ENCODE measurements around the gene TTLL10. TPM values are rescaled to one million over a fixed set of nuclear protein-coding genes. Genes with fewer than 3 reads are reported as not detected.

Gene TTLL10
- total RNA-seq, 1 experiment from 2014 or later: not detected

DNA sequence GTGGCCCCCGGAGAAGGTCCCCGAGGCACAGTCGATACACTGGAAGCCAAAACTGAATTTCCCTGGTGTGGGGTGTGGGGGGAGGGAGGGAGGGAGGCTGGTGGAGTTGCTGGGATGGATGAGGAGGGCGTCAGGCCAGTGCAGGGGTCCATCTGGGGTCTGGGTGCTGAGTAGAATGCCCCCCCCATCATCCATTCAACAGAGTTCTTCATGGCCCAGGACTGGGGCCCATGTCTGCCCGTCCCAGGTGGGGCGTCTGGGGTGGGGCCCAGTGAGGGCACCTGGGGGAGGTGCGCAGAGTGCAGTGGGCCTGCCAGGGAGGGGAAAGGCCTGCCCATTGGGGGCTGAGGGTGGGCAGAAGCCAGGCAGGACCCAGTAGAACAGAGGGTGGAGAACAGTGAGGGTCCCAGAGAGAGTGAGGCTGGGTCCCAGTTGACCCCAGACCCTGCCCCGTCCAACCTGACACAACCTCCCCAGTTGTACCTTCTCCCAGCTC, 30.8 kb downstream of the TTLL10 start:
- Mint-ChIP-seq H3K27ac (ENCODE audit: low read depth, unreplicated experiment) (no peak overlapping the region), H3K27me3 (ENCODE audit: insufficient read depth, unreplicated experiment) (no peaks in the 10 kb centered on the region), H3K36me3 (ENCODE audit: insufficient read depth, unreplicated experiment) (peaks cover 5% of the 10 kb centered on the region), H3K9me3 (ENCODE audit: unreplicated experiment) (no peaks in the 10 kb centered on the region), H3K4me1 (ENCODE audit: insufficient read depth, unreplicated experiment) (peaks cover 15% of the 10 kb centered on the region), H3K4me3 (ENCODE audit: unreplicated experiment) (no peak overlapping the region)
- intact Hi-C loops (cut with micrococcal nuclease): no loop called here
- BruUV-seq (replicated peaks): no TSS peak
- TF ChIP-seq, protein P1, sequence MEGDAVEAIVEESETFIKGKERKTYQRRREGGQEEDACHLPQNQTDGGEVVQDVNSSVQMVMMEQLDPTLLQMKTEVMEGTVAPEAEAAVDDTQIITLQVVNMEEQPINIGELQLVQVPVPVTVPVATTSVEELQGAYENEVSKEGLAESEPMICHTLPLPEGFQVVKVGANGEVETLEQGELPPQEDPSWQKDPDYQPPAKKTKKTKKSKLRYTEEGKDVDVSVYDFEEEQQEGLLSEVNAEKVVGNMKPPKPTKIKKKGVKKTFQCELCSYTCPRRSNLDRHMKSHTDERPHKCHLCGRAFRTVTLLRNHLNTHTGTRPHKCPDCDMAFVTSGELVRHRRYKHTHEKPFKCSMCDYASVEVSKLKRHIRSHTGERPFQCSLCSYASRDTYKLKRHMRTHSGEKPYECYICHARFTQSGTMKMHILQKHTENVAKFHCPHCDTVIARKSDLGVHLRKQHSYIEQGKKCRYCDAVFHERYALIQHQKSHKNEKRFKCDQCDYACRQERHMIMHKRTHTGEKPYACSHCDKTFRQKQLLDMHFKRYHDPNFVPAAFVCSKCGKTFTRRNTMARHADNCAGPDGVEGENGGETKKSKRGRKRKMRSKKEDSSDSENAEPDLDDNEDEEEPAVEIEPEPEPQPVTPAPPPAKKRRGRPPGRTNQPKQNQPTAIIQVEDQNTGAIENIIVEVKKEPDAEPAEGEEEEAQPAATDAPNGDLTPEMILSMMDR (IDR thresholded peaks at IDR 0.05; ENCODE audit: unreplicated experiment): no peak
- ChIA-PET POLR2A (no interaction called here), CTCF (no interaction called here)
- no peak for DNase-seq (ENCODE audit: unreplicated experiment)

DNA sequence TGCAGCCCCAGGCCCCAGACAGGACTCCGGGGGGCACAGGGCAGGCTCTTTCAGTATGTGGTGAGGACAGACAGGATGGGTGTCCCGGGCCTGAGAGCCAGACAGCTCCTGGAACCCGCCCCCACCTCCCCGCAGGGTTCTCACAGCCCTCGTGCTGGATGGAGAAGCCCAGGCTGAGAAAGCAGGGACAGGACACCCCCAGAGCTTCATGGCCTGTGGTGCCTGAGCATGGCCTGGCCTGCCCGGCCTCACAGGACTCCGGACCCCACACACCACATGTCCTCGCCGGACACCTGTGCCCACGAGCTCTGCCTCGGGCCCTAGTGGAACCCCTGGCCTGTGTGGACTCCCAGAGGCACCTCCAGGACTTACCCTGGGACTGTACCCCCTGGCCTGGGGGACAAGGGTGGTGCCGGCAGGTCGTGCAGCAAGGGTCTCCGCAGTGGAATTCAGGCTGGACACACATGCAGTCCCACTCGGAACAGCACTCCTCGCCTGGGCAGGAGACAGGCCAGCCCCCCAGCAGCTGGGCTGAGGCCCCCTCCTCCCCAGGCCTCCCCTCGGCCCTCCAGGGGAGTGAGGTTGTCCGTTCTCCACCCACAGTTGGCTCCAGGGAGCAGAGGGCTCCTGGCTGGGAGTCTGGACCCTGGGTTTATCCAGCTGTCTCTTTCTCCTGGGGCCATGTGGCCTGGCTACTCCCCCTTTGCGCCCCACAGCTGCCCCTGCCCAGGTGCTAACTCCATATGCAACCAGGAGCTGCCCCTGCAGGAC, 31.5 kb downstream of the TTLL10 start:
- no peak overlapping the region for H3K4me3 Mint-ChIP-seq (ENCODE audit: unreplicated experiment)
- TF ChIP-seq, protein P1 (IDR thresholded peaks at IDR 0.05; ENCODE audit: unreplicated experiment): no peak
- POLR2A ChIA-PET: no interaction called here
- BruUV-seq (replicated peaks): no TSS peak
- peaks cover 5% of the 10 kb centered on the region for H3K36me3 Mint-ChIP-seq (ENCODE audit: insufficient read depth, unreplicated experiment)
- H3K27me3 Mint-ChIP-seq (ENCODE audit: insufficient read depth, unreplicated experiment): no peaks in the 10 kb centered on the region
- H3K27ac Mint-ChIP-seq (ENCODE audit: low read depth, unreplicated experiment): no peak overlapping the region
- no peak for DNase-seq (ENCODE audit: unreplicated experiment)
- CTCF ChIA-PET: interaction anchor here (1.0 kb wide), 1 partner anchor 88 kb away, joined by 3 read pairs; no protein-coding TSS in a partner anchor
- intact Hi-C loops (cut with micrococcal nuclease): no loop called here
- no peaks in the 10 kb centered on the region for H3K9me3 Mint-ChIP-seq (ENCODE audit: unreplicated experiment)
- H3K4me1 Mint-ChIP-seq (ENCODE audit: insufficient read depth, unreplicated experiment): peaks cover 15% of the 10 kb centered on the region

DNA sequence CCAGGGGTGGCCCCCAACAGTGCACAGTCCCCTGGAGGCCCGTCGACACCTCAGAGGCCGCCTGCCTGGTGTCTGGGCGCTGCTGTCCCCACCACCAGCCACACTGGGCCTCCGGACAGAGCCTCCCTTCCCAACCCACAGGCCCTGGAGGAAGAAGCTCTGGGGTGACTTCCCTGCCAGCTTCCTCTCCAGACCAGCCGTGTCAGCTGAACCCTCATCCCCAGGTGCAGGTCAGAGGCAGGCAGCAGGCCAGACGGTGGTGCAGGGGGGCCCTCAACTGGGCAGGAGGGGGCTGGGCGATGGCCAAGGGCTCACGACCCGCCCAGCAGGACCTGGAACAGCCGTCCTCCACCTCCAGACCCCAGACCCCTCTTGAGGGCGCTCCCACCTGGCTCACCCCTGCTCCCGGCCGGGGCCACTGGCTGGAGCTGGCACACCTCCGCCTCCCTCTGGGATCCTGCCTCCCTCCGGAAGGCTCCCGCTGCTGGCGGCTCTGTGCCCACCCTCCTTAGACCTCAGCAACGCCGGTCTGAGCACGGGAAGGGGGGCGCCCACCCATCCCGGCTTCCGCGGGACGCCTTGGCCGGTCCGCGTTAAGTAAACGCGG, 32.2 kb downstream of the TTLL10 start:
- POLR2A ChIA-PET: interaction anchor here (0.6 kb wide), 1 partner anchor 52 kb away, joined by 3 read pairs; no protein-coding TSS in a partner anchor
- Mint-ChIP-seq H3K36me3 (ENCODE audit: insufficient read depth, unreplicated experiment) (peaks cover 5% of the 10 kb centered on the region), H3K9me3 (ENCODE audit: unreplicated experiment) (no peaks in the 10 kb centered on the region), H3K27ac (ENCODE audit: low read depth, unreplicated experiment) (no peak overlapping the region), H3K4me1 (ENCODE audit: insufficient read depth, unreplicated experiment) (peaks cover 15% of the 10 kb centered on the region), H3K27me3 (ENCODE audit: insufficient read depth, unreplicated experiment) (no peaks in the 10 kb centered on the region), H3K4me3 (ENCODE audit: unreplicated experiment) (no peak overlapping the region)
- intact Hi-C loops (cut with micrococcal nuclease): no loop called here
- TF ChIP-seq, protein P1 (IDR thresholded peaks at IDR 0.05; ENCODE audit: unreplicated experiment): no peak
- DNase-seq (ENCODE audit: unreplicated experiment): no peak
- CTCF ChIA-PET: interaction anchor here (1.0 kb wide), 1 partner anchor 89 kb away, joined by 3 read pairs; no protein-coding TSS in a partner anchor
- BruUV-seq (replicated peaks): no TSS peak

DNA sequence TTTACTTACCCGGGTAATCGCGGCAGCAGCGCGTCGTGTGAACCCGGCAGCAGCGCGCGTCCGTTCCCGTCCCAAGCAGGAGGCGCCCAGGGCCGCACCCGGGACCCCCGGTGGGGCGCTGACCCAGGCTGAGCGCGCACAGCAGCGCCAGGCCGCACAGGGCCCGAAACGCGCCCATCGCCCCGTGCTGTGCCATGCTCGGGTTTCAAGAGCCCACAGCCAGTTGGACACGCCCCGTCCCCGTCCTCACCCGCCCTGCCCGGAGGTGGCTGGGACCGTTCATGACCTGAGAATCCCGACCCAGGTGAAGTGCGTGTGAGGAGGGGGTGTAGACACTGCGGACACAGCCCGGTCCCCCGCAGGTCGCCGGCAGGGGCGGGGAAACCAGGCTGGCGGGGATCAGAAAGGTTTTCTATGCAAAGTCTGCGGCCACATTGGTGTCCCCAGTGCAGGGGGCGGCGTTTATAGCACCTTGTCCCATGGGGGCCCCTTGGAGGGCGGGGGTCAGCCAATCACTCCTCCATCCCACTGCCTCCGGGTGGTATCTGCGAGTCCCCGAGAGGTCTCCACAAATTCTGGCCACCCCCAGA, 32.8 kb downstream of the TTLL10 start, which contains the start of gene TNFRSF18:
TNFRSF18 (minus strand) TSS at position 217 of the 590 bp plus-strand sequence; CDS start at position 196, 21 bp downstream.
- no peaks in the 10 kb centered on the region for H3K27me3 Mint-ChIP-seq (ENCODE audit: insufficient read depth, unreplicated experiment)
- H3K27ac Mint-ChIP-seq (ENCODE audit: low read depth, unreplicated experiment): no peak within 1 kb of the TSS
- H3K9me3 Mint-ChIP-seq (ENCODE audit: unreplicated experiment): no peaks in the 10 kb centered on the region
- intact Hi-C loops (cut with micrococcal nuclease): no loop called here
- ChIA-PET POLR2A (interaction anchor here (0.6 to 1.2 kb wide), 2 partner anchors 32 to 51 kb away, joined by 3 read pairs; no protein-coding TSS in a partner anchor), CTCF (interaction anchor here (1.0 to 1.1 kb wide), 2 partner anchors 11 to 89 kb away, joined by 3 read pairs; no protein-coding TSS in a partner anchor)
- H3K36me3 Mint-ChIP-seq (ENCODE audit: insufficient read depth, unreplicated experiment): peaks cover 5% of the 10 kb centered on the region
- TF ChIP-seq, protein P1 (IDR thresholded peaks at IDR 0.05; ENCODE audit: unreplicated experiment): no peak
- no peak within 1 kb of the TSS for H3K4me3 Mint-ChIP-seq (ENCODE audit: unreplicated experiment)
- DNase-seq (ENCODE audit: unreplicated experiment): no peak
- peaks cover 15% of the 10 kb centered on the region for H3K4me1 Mint-ChIP-seq (ENCODE audit: insufficient read depth, unreplicated experiment)
- no TSS peak for BruUV-seq (replicated peaks)
